AG04450 (cell line): ENCODE results near the gene SH2D1B. TPM values are rescaled to one million over a fixed set of nuclear protein-coding genes. Genes with fewer than 3 reads are reported as not detected.

Experiments used
- CTCF ChIA-PET: fragments of 300-600, 350-600 bp; formaldehyde crosslinking; extraction: SDS; loops from one replicate; lab custom pipeline; 2022; ENCODE audit warnings: antibody characterized with exemption, inconsistent platforms; lab: Charles Lee
- POLR2A ChIA-PET: fragments of 350-600 bp; formaldehyde crosslinking; extraction: SDS; loops from one replicate; lab custom pipeline; 2021; ENCODE audit warnings: antibody characterized with exemption, inconsistent platforms; lab: Yijun Ruan, JAX
- DNase-seq: peaks from one replicate; pipeline ENCODE4 v3.0.0-alpha.2; 2011; ENCODE audit warnings: low read depth, low spot score
- H3K27ac ChIP-seq: one replicate; pipeline ENCODE4 v1.5.1; 2012; ENCODE audit warnings: low read depth, low read length, control low read depth
- H3K27me3 ChIP-seq: one replicate; pipeline ENCODE4 v1.6.0; 2012; ENCODE audit warnings: low read length; ENCODE audit not compliant: control insufficient read depth, insufficient read depth
- H3K4me3 ChIP-seq: 2 replicates; pipeline ENCODE4 v1.5.1; 2011; ENCODE audit warnings: mild to moderate bottlenecking, low read depth, low read length, control low read depth
- H3K9me3 ChIP-seq: 2 replicates; pipeline ENCODE4 v1.5.1; 2012; ENCODE audit warnings: low read length; ENCODE audit not compliant: control insufficient read depth, insufficient read depth
- polyA plus RNA-seq: library from polyadenylated mRNA; depleted of rRNA; stranded (reverse); fragments of >200 nt; gene quantifications from 2 replicates; pipeline ENCODE4 v1.2.3, GENCODE V29; 2011
- TF ChIP-seq, protein P1 (sequence below): IDR thresholded peaks from 2 replicates; pipeline ENCODE4 v1.5.1; 2011; ENCODE audit warnings: low read depth, low read length, control low read depth, inconsistent platforms

Gene SH2D1B
- polyA plus RNA-seq, 1 experiment = not detected

DNA sequence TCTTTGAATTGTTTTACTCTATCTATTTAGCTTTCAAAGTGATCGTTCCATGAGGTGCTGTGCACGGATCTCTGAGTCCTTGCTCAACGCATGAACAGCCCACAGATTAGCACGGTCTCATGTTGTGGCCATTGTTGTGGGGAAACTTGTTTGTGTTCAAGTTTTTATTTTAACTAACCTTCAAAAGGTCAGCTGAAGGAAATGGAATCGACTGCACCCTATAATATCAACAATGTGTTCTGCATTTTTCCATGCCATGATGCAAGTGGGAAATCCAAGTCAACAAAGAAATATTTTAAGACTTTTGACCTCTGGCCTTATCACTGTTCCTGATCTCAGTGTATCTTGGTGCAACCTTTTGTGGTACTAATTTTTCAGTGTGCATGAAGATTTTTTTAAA is 6.1 kb downstream of the SH2D1B start:
- no peak overlapping the region for H3K4me3 ChIP-seq

DNA sequence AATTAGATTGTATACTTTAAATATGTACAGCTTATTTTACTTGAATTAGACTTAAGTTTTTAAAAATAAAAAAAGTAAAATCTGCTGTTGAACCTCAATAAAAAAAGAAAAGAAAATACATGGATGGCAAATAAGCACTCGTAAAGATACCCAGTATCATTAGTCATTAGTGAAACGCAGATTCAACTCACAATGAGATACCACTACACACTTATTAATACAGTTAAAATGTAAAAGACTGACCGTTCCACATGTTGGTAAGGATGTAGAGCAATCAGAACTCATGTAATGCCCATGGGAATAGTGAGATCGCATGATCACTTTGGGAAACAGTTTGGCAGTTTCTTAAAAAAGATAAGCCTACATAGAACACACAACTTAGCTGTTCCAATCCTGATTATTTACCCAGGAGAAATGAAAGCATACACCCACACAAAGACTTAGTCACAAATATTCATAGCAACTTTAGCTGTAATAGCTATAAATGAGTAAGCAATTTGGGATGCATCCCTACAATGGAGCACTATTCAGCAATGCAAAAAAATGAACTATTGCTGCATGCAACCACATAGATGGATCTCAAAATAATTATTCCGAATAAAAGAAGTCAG is 7.3 kb downstream of the SH2D1B start:
- TF ChIP-seq, protein P1, sequence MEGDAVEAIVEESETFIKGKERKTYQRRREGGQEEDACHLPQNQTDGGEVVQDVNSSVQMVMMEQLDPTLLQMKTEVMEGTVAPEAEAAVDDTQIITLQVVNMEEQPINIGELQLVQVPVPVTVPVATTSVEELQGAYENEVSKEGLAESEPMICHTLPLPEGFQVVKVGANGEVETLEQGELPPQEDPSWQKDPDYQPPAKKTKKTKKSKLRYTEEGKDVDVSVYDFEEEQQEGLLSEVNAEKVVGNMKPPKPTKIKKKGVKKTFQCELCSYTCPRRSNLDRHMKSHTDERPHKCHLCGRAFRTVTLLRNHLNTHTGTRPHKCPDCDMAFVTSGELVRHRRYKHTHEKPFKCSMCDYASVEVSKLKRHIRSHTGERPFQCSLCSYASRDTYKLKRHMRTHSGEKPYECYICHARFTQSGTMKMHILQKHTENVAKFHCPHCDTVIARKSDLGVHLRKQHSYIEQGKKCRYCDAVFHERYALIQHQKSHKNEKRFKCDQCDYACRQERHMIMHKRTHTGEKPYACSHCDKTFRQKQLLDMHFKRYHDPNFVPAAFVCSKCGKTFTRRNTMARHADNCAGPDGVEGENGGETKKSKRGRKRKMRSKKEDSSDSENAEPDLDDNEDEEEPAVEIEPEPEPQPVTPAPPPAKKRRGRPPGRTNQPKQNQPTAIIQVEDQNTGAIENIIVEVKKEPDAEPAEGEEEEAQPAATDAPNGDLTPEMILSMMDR = no peak
- H3K27ac ChIP-seq = no peak overlapping the region
- POLR2A ChIA-PET = no interaction called here

More for the DNA sequence above, 6.1 kb downstream of the SH2D1B start:
- ChIA-PET CTCF (interaction anchor here (1.5 kb wide), 1 partner anchor 14 kb away, joined by 5 read pairs; no protein-coding TSS in a partner anchor), POLR2A (no interaction called here)
- Histone ChIP-seq H3K27me3 (no peaks in the 10 kb centered on the region), H3K27ac (no peak overlapping the region), H3K9me3 (no peaks in the 10 kb centered on the region)
- DNase-seq = no peak
- TF ChIP-seq, protein P1 = no peak

DNA sequence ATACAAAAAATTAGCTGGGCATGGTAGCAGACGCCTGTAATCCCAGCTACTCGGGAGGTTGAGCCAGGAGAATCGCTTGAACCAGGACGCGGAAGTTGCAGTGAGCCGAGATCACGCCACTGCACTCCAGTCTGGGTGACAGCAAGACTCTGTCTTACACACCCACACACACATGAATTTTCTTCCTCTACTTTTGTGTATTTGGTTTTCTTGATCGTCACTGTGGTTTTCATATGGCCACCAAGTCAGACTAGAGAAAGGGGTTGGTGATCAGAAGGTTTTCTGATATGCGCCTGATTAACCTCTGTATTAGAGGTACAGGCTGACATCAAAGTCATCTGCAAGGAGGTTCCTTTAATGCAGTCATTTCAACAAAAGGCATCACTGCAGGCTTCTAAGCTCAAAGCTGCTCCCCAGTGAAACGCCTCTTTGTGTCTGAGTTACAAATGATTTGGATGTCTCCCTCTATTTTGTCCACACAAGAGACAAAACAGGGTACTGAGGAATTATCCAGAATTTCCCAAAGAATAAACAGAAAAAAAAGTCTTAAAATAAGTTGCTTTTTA is 11.1 kb downstream of the SH2D1B start:
- H3K4me3 ChIP-seq = no peak overlapping the region
- no peaks in the 10 kb centered on the region for H3K9me3 ChIP-seq
- peaks cover 26% of the 10 kb centered on the region for H3K27me3 ChIP-seq
- no peak overlapping the region for H3K27ac ChIP-seq
- no peak for DNase-seq
- POLR2A ChIA-PET = no interaction called here
- CTCF ChIA-PET = interaction anchor here (1.6 kb wide), 1 partner anchor 9 kb away, joined by 7 read pairs; no protein-coding TSS in a partner anchor
- TF ChIP-seq, protein P1 = no peak

More for the DNA sequence above, 7.3 kb downstream of the SH2D1B start:
- H3K9me3 ChIP-seq = no peaks in the 10 kb centered on the region
- CTCF ChIA-PET = interaction anchor here (1.1 to 1.5 kb wide), 2 partner anchors 13 to 349 kb away, joined by 3 to 5 read pairs; no protein-coding TSS in a partner anchor
- DNase-seq = peak; percentile 21
- no peak overlapping the region for H3K4me3 ChIP-seq
- H3K27me3 ChIP-seq = no peaks in the 10 kb centered on the region

DNA sequence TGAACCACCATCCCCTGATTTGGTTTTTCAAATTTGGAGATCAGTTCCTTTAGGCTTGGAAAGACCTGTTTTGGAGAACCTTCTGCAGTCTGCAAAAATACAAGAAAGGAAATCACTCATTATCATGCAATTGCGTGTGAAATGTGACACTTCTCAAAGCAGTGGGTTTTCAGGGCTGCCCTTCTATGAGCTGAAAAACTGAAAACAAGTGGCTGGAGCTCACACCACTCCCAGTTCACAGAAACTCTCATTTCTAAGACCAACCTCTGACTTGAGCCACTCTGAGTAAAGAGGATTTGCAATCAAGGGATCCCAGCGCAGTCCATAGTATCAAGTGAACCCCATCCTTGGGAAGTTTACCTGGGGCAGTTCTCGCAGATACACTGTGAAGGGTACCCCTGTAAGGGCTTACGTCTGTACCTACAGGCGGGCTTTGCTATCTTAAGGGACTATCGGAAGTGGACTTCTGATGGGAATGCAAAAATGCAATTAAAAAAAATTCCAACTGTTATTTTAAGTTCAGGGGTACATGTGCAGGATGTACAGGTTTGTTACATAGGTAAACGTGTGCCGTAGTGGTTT is 12.8 kb downstream of the SH2D1B start:
- DNase-seq = no peak
- H3K9me3 ChIP-seq = no peaks in the 10 kb centered on the region
- ChIA-PET CTCF (interaction anchor here (0.9 to 1.3 kb wide), 2 partner anchors 8 to 9 kb away, joined by 3 read pairs; no protein-coding TSS in a partner anchor), POLR2A (no interaction called here)
- no peak overlapping the region for H3K4me3 ChIP-seq
- TF ChIP-seq, protein P1 = no peak
- peaks cover 26% of the 10 kb centered on the region for H3K27me3 ChIP-seq
- H3K27ac ChIP-seq = no peak overlapping the region
